GM18907 (cell line): Measurements from ENCODE around the gene SESN2.
"Not testable (repeated sequence)": the region's sequence is repeated elsewhere in the genome, so short reads cannot be mapped to it uniquely, and the experiment has no call there.

ENCODE experiments used
- ATAC-seq: cut with Tn5 transposase; IDR thresholded peaks from one replicate; pipeline ENCODE4 v1.9.1; 2021; ENCODE audit warnings: mild to moderate bottlenecking, moderate library complexity; ENCODE audit not compliant: unreplicated experiment

SESN2 gene

DNA sequence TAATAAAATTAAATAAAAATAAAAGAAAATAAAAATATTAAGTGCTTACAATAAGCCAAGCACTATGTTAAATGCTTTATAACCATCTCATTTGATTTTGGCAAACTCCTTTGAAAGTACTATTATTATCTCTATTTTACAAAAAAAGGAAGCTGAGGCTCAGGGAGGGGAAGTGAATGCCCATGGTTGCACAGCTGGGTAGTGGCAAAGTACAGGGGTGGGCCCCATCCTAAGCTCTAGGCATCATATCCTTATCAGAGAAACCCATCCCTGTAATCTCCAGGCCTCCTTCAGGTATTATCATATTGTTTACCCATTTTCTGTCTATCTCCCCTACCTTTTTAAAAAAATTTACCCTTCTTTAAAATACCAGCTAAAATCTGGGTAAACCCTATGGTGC is 67.2 kb downstream of the SESN2 start:
- no peak for ATAC-seq

DNA sequence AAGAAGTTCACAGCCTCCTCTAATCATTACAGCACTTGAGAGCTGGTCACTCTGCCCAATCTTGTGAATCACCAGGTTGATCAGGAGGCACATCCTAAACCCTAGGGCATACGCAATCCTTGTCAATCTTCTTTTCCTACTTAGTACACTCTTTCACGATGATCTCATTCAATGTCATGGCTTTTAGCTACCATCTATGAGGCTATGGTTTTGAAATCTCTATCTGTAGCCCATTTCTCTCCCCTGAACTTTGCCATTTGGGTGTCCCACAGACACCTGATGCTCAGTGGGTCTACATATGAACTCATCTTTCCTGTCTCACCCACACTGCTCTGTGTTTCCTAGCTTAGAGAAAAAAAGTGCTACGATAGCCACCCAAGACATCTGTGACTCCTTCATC is 67.7 kb downstream of the SESN2 start:
- no peak for ATAC-seq

DNA sequence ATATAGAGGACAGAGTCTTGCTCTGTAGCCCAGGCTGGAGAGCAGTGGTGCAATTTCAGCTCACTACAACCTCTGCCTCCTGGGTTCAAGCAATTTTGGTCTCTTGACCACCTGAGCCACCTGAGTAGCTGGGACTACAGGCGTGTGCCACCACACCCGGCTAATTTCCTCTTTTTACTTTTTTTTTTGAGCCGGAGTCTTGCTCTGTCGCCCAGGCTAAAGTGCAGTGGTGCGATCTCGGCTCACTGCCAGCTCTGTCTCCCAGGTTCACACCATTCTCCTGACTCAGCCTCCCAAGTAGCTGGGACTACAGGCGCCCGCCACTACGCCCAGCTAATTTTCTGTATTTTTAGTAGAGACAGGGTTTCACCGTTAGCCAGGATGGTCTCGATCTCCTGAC is 68.1 kb downstream of the SESN2 start:
- not testable (repeated sequence) for ATAC-seq

- no peak for ATAC-seq
These were observed 68.9 kb downstream of the SESN2 start for GRCh38 chr1:28328228-28328648.

DNA sequence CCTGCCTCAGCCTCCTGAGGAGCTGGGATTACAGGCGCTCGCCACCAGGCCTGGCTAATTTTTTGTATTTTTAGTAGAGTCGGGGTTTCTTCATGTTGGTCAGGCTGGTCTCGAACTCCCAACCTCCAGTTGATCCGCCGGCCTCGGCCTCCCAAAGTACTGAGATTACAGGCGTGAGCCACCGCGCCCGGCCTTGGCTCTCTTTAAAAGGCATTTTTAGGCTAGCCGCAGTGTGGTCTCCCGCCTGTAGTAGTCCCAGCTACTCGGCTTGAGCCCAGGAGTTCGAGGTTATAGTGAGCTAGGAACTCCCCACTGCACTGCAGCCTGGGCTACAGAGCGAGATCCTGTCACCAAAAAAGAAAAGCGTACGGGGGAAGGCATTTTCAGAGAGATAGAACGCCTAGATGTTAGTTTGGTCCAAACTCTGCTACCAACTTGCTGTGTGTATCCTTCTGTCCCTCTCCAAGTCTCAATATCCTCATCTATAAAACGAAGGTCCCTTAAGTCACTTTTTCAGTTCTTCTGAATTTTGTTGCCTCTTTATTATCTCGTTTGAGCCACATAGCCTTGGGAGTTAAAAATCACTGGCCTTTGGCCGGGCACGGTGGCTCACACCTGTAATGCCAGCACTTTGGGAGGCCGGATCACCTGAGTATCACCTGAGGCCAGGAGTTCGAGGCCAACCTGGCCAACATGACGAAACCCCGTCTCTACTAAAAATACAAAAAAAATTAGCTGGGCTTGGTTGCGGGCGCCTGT is 70.3 kb downstream of the SESN2 start:
- ATAC-seq: no peak
